T47D (cell line): ENCODE data around the gene ZIM2.

ENCODE experiments used
- DNase-seq, 2 experiments: peaks; one replicate each; pipeline versions ENCODE4 v3.0.0 to v3.0.0-alpha.2; 2011 to 2012; ENCODE audit warnings: low read depth in 1 of 2, low spot score in 1 of 2
- JUND ChIP-seq: IDR thresholded peaks from 2 replicates; pipeline ENCODE4 v1.6.1; 2012; ENCODE audit warnings: low read depth
- in situ Hi-C: cut with HindIII; loops from 2 replicates; pipeline ENCODE4 v1.10.0; 2016; ENCODE audit warnings: low sequenced_read_pairs, low pct_unique_long_range_greater_than_20kb

Gene ZIM2

GRCh38 chr19:56840451-56841192 lies at the start of gene ZIM2, which contains the start of gene PEG3:
Gene ZIM2, minus strand, starts transcription at chr19:56840726. Its CDS starts 16,449 bp downstream, at chr19:56824277.
Gene PEG3, minus strand, starts transcription at chr19:56840726. Its CDS starts 16,071 bp downstream, at chr19:56824655.
- in situ Hi-C loops: no loop called here
- DNase-seq: no peak
- TF ChIP-seq JUND: no peak

GRCh38 chr19:56885173-56885985 lies 44.9 kb upstream of the ZIM2 start:
- no peak for DNase-seq
- in situ Hi-C loops: no loop called here
- TF ChIP-seq JUND: no peak

GRCh38 chr19:56884441-56884840 lies 43.9 kb upstream of the ZIM2 start:
- TF ChIP-seq JUND: no peak
- in situ Hi-C loops: no loop called here
- DNase-seq: no peak

GRCh38 chr19:56880592-56881190 lies 40.2 kb upstream of the ZIM2 start:
- DNase-seq: no peak
- TF ChIP-seq JUND: no peak
- in situ Hi-C loops: no loop called here

GRCh38 chr19:56877069-56877715 lies 36.7 kb upstream of the ZIM2 start:
- TF ChIP-seq JUND: no peak
- in situ Hi-C loops: no loop called here
- no peak for DNase-seq

GRCh38 chr19:56875717-56876116 lies 35.2 kb upstream of the ZIM2 start:
- no peak for TF ChIP-seq JUND
- in situ Hi-C loops: no loop called here
- no peak for DNase-seq

- no peak for TF ChIP-seq JUND
- DNase-seq: no peak
- in situ Hi-C loops: no loop called here
Measured at GRCh38 chr19:56874530-56874929, 34.0 kb upstream of the ZIM2 start.

- TF ChIP-seq JUND: no peak
- in situ Hi-C loops: no loop called here
- no peak for DNase-seq
Measured at GRCh38 chr19:56873493-56873892, 33.0 kb upstream of the ZIM2 start.

- DNase-seq: no peak
- no peak for TF ChIP-seq JUND
- in situ Hi-C loops: no loop called here
Measured at GRCh38 chr19:56869886-56870285, 29.4 kb upstream of the ZIM2 start.

- no peak for TF ChIP-seq JUND
- in situ Hi-C loops: no loop called here
- no peak for DNase-seq
Measured at GRCh38 chr19:56868446-56868845, 27.9 kb upstream of the ZIM2 start.

- in situ Hi-C loops: no loop called here
- no peak for DNase-seq
- TF ChIP-seq JUND: no peak
Measured at GRCh38 chr19:56866538-56866937, 26.0 kb upstream of the ZIM2 start.

GRCh38 chr19:56864443-56865125 lies 24.1 kb upstream of the ZIM2 start:
- no peak for TF ChIP-seq JUND
- no peak for DNase-seq
- in situ Hi-C loops: no loop called here
